Tibial artery (tissue), 4 donors: ENCODE results near the gene TSR3.

Experiments
- DNase-seq, 2 donors: peaks; one replicate each; pipeline ENCODE4 v3.0.0-alpha.2; 2019
- H3K27ac ChIP-seq, 2 donors: fragments of 200-600 bp; sonication (generic) in 1 of 2; 1 replicate in 1 of 2; 2 replicates in 1 of 2; pipeline ENCODE4 v1.5.1; 2018 to 2019; ENCODE audit warnings: mild to moderate bottlenecking in 1 of 2
- H3K27me3 ChIP-seq, 2 donors: fragments of 200-600 bp; sonication (generic) in 1 of 2; one replicate each; pipeline versions ENCODE4 v1.5.1 to v1.6.0; 2016 to 2019
- H3K36me3 ChIP-seq, 3 donors: fragments of 200-600 bp; sonication (generic) in 2 of 3; one replicate each; pipeline ENCODE4 v1.5.1; 2016 to 2019; ENCODE audit warnings: mild to moderate bottlenecking in 2 of 3
- H3K4me1 ChIP-seq, 4 donors: fragments of 200-600 bp; sonication (generic) in 2 of 4; 1 replicate in 3 of 4; 2 replicates in 1 of 4; pipeline ENCODE4 v1.5.1; 2016 to 2019
- H3K4me3 ChIP-seq, 2 donors: fragments of 200-600 bp; sonication (generic) in 1 of 2; 1 replicate in 1 of 2; 2 replicates in 1 of 2; pipeline ENCODE4 v1.5.1; 2018 to 2019; ENCODE audit warnings: mild to moderate bottlenecking in 2 of 2
- H3K9me3 ChIP-seq, 3 donors: fragments of 200-600 bp; sonication (generic) in 1 of 3; one replicate each; pipeline ENCODE4 v1.5.1; 2016 to 2019
- intact Hi-C: fragments of 100-400 bp; cut with DNase I; formaldehyde crosslinking; loops from one replicate; pipeline ENCODE4 v1.15.0; 2023; ENCODE audit warnings: low total_unique reads
- TF ChIP-seq, protein P1 (sequence below), 2 experiments: fragments of 200-600 bp in 1 of 2; fragments of 450-650 bp in 1 of 2; IDR thresholded peaks; one replicate each; pipeline ENCODE4 v1.5.1; 2017 to 2019; ENCODE audit warnings: antibody characterized with exemption in 2 of 2, mild to moderate bottlenecking in 1 of 2, moderate library complexity in 1 of 2

The TSR3 gene

DNA sequence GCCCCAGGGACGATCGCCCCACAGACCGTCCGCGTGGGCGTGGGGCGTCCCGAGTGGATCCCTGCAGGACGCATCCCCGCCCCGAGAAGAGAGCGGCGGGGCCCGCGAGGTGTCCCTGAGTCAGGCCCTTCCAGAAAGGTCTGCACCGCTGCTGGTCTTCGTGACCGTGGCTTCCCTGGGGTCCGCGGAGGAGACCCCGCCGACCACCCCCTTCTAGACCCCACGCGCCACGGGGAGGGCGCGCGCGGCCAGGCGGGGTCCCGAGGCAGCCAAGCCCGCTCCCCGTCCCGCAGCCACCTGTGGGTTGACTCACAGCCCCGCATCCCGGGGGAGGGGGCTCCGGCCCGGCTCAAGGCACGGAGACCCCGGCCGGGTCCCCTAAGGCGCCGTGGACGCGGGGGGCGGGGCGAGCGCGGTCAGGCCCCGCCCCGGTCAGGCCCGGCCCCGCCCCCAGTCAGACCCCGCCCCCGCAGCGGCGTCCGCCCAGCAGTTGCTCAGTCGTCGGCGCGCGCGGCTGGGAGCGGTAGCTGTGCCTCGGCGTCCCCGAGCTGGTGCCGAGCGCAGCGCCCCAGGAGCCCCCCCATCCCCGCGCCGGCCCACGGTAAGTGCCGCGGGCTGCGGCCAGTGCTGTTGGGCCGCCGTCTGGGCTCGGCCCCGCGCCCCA lies 18.4 kb downstream of the TSR3 start, which contains the start of gene BAIAP3:
TSS of gene BAIAP3 (plus strand) at position 497 of the 664 bp plus-strand sequence. CDS start 4,905 bp downstream, outside the sequence.
- H3K27ac ChIP-seq = no peak within 1 kb of the TSS
- TF ChIP-seq, protein P1, sequence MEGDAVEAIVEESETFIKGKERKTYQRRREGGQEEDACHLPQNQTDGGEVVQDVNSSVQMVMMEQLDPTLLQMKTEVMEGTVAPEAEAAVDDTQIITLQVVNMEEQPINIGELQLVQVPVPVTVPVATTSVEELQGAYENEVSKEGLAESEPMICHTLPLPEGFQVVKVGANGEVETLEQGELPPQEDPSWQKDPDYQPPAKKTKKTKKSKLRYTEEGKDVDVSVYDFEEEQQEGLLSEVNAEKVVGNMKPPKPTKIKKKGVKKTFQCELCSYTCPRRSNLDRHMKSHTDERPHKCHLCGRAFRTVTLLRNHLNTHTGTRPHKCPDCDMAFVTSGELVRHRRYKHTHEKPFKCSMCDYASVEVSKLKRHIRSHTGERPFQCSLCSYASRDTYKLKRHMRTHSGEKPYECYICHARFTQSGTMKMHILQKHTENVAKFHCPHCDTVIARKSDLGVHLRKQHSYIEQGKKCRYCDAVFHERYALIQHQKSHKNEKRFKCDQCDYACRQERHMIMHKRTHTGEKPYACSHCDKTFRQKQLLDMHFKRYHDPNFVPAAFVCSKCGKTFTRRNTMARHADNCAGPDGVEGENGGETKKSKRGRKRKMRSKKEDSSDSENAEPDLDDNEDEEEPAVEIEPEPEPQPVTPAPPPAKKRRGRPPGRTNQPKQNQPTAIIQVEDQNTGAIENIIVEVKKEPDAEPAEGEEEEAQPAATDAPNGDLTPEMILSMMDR (IDR thresholded peaks at IDR 0.05) = no peak
- no peak for DNase-seq
- peak within 1 kb of the TSS; percentile 24 to 35 for H3K4me3 ChIP-seq
- peaks cover 13 to 86% of the 10 kb centered on the region in 2 donors for H3K27me3 ChIP-seq
- H3K4me1 ChIP-seq = peaks cover 0 to 38% (median 30%) of the 10 kb centered on the region in 4 donors
- H3K36me3 ChIP-seq = no peaks in the 10 kb centered on the region
- peaks cover 0 to 9% (median 8%) of the 10 kb centered on the region in 3 donors for H3K9me3 ChIP-seq
- intact Hi-C loops = no loop called here

DNA sequence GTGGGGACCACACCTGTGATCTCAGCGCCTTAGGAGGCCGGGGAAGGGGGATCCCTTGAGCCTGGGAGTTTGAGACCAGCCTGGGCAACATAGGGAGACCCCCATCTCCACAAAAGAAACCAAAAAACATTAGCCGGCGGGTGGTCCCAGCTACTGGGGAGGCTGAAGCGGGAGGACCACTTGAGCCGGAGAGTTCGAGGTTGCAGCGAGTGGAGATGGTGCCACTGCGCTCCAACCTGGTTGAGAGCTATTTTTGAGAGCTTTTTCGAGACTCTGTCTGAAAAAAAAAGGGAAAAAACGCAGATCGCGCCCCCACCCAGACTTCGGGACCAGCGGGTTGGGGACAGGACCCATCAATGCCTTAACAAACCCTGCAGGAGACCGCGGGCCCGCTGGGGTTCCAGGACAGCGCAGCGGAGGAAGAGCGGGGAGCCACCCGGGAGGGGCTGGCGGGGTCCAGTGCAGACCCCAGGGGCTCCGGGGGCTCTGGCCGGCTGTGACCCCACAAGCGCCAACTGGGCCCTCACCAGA lies 19.0 kb downstream of the TSR3 start:
- H3K4me3 ChIP-seq = peak overlapping the region; percentile 24 to 35
- no peak for DNase-seq
- TF ChIP-seq, protein P1 (IDR thresholded peaks at IDR 0.05) = no peak
- peaks cover 0 to 3% (median 0%) of the 10 kb centered on the region in 3 donors for H3K36me3 ChIP-seq
- peaks cover 0 to 38% (median 30%) of the 10 kb centered on the region in 4 donors for H3K4me1 ChIP-seq
- intact Hi-C loops = no loop called here
- H3K27ac ChIP-seq = no peak overlapping the region
- H3K27me3 ChIP-seq = peaks cover 13 to 80% of the 10 kb centered on the region in 2 donors
- H3K9me3 ChIP-seq = peaks cover 0 to 9% (median 8%) of the 10 kb centered on the region in 3 donors

DNA sequence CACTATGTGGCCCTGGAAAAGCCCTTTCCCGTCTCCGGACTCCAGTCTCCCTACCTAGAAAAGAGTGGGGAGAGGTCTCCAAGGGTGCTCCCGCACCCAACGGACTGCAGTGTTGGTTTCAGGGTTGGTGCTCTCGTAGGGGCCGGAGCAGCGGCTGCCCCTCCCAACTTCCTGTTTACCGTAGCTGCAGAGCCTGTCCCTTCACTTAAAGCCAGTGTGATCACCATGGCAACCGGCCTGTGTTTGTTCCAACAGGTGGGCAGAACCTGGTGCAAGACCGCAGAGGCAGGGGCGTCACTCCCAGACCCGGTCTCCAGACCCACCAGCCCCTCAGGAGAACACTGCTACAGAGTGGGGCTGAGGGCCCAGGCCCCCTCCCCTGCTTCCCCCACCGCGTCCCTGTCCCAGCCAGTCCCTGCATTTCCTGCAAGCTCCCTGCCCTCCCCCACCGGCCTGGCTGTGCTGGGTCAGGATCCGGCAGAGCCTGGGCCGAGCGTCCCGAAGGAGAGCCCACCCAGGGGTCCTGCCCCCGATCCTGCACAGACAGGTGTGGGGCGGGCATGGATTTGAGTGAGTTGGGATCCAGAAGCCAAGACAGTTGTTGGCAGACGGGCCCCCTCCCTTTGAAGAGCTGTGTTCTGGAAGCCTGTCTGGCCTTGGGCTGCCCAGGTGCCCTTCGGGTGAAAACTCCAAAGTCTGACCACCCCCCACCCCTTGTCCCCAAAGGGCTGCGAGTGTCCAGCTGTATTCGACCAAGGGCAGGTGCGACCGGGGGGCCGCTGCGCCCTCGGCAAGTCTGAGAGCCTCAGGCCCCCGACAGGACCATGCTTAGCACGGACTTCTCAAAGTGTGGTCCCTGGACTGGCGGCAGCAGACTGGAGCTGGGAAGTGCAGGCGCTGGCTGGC lies 19.7 kb downstream of the TSR3 start:
- TF ChIP-seq, protein P1 (IDR thresholded peaks at IDR 0.05) = no peak
- H3K27ac ChIP-seq = no peak overlapping the region
- H3K4me1 ChIP-seq = peaks cover 0 to 38% (median 30%) of the 10 kb centered on the region in 4 donors
- no peak for DNase-seq
- peaks cover 13 to 73% of the 10 kb centered on the region in 2 donors for H3K27me3 ChIP-seq
- H3K36me3 ChIP-seq = peaks cover 0 to 10% (median 0%) of the 10 kb centered on the region in 3 donors
- peak overlapping the region; percentile 24 to 28 for H3K4me3 ChIP-seq
- H3K9me3 ChIP-seq = peaks cover 0 to 9% (median 8%) of the 10 kb centered on the region in 3 donors
- intact Hi-C loops = no loop called here

DNA sequence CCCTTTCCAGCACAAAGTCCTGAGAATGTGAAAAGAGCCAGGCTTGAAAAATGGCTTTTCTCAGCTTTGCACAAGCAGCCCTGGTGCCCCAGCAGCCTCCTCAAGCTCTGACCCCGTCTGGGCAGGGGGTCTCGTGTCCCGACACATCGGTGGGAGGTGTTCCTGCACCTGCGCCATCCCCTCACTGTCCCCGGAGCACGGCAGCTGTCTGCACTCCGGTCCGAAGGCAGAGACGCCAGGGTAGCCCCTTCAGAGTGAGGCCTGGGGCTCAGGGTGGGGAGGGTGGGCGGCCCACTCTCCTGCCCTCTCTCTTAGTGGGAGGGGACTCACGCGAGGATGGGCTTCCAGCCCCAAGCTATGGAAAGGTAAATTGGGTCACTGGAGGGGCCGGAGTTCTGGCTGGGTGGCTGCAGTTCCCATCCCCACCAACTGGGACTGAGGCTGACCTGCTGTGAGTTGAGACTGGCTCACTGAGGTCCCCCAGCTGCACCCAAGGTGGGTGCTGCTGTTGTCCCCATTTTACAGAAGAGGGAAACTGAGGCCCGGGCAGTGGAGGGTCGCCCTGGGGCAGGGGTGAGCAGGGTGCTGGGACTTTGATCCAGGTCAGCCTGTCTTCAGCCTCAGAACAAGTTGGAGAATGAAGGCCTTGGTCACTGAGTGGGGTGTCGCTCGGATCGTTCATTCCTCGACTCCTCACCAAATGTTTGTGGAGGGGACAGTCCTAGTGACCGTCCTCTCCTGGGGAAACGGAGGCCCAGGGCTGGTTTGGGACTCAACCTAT lies 20.6 kb downstream of the TSR3 start:
- peaks cover 0 to 9% (median 8%) of the 10 kb centered on the region in 3 donors for H3K9me3 ChIP-seq
- H3K27me3 ChIP-seq = peaks cover 13 to 64% of the 10 kb centered on the region in 2 donors
- peaks cover 0 to 38% (median 30%) of the 10 kb centered on the region in 4 donors for H3K4me1 ChIP-seq
- no peak overlapping the region for H3K27ac ChIP-seq
- TF ChIP-seq, protein P1 (IDR thresholded peaks at IDR 0.05) = no peak
- intact Hi-C loops = no loop called here
- H3K4me3 ChIP-seq = peak overlapping the region; percentile 8 to 28
- peaks cover 0 to 18% (median 0%) of the 10 kb centered on the region in 3 donors for H3K36me3 ChIP-seq
- DNase-seq = no peak
